A673 (cell line): ENCODE measurements around the gene THSD4.

Experiments used
- EZH2 ChIP-seq: fragments of 200-600 bp; sonication (generic); IDR thresholded peaks from 2 replicates; pipeline ENCODE4 v1.6.1; 2017; ENCODE audit warnings: borderline replicate concordance, low read depth, mild to moderate bottlenecking, mixed read lengths, antibody characterized with exemption, low read length; ENCODE audit not compliant: poor library complexity, severe bottlenecking
- TF ChIP-seq, protein P1 (sequence below): fragments of 300-800, 200-600 bp; sonication (generic); conservative IDR thresholded peaks from 2 replicates; pipeline ENCODE4 v1.5.1; 2017; ENCODE audit warnings: low read depth, mild to moderate bottlenecking, antibody characterized with exemption, low read length, moderate library complexity, mixed read lengths

DNA sequence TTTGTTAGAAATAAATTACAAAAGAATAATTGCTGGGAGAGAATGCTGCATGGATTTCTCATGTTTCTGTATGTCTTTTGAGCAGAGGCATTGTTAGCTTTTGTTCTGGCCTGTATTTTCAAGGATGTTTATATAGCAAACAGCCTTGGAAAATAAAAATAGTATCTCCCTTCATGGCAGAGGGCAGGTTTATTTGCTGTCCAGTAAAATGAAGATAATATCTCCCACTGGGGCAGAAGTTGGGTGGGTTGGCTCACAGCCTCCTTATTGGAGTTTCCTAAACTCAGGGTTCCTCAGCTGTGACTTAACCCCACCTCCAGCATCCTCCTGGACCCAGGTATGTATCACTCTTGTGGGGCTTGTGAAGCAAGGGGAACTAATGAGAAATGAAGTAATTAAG is 43.7 kb upstream of the THSD4 start:
- no peak for TF ChIP-seq EZH2
- TF ChIP-seq, protein P1, sequence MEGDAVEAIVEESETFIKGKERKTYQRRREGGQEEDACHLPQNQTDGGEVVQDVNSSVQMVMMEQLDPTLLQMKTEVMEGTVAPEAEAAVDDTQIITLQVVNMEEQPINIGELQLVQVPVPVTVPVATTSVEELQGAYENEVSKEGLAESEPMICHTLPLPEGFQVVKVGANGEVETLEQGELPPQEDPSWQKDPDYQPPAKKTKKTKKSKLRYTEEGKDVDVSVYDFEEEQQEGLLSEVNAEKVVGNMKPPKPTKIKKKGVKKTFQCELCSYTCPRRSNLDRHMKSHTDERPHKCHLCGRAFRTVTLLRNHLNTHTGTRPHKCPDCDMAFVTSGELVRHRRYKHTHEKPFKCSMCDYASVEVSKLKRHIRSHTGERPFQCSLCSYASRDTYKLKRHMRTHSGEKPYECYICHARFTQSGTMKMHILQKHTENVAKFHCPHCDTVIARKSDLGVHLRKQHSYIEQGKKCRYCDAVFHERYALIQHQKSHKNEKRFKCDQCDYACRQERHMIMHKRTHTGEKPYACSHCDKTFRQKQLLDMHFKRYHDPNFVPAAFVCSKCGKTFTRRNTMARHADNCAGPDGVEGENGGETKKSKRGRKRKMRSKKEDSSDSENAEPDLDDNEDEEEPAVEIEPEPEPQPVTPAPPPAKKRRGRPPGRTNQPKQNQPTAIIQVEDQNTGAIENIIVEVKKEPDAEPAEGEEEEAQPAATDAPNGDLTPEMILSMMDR = no peak
